ENCODE measurements around the gene CENPV. TPM values are rescaled to one million over a fixed set of nuclear protein-coding genes. Genes with fewer than 3 reads are reported as not detected.

CENPV gene
- total RNA-seq, 2 donors from 2014 or later, result 15.8 to 16.9 TPM

DNA sequence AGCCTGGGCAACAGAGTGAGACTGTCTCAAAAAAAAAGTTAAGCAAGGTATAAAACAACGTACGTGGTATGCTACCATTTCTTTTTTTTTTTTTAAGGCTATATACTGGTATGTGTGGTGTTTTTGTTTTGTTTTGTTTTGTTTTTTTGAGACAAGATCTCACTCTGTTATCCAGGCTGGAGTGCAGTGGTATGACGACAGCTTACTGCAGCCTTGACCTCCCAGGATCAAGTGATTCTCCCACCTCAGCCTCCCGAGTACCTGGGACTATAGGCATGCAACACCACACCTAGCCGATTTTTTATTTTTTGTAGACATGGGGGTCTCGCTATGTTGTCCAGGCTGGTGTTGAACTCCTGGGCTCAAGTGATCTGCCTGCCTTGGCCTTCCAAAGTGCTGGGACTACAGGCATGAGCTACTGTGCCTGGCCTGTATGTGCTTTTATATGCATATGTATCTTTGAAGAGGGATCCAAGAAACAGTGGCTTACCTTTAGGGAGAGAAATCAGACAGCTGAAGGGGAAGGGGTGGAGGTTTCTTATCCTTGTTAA is 6.5 kb downstream of the CENPV start:
- Histone ChIP-seq H3K4me1 (peaks cover 0 to 2% of the 10 kb centered on the region in 2 donors), H3K27ac (no peak overlapping the region), H3K4me3 (no peak overlapping the region), H3K36me3 (peaks cover 28% of the 10 kb centered on the region), H3K27me3 (no peaks in the 10 kb centered on the region), H3K9me3 (no peaks in the 10 kb centered on the region)
- DNase-seq (ENCODE audit: low spot score), result no peak
- TF ChIP-seq, protein P1, sequence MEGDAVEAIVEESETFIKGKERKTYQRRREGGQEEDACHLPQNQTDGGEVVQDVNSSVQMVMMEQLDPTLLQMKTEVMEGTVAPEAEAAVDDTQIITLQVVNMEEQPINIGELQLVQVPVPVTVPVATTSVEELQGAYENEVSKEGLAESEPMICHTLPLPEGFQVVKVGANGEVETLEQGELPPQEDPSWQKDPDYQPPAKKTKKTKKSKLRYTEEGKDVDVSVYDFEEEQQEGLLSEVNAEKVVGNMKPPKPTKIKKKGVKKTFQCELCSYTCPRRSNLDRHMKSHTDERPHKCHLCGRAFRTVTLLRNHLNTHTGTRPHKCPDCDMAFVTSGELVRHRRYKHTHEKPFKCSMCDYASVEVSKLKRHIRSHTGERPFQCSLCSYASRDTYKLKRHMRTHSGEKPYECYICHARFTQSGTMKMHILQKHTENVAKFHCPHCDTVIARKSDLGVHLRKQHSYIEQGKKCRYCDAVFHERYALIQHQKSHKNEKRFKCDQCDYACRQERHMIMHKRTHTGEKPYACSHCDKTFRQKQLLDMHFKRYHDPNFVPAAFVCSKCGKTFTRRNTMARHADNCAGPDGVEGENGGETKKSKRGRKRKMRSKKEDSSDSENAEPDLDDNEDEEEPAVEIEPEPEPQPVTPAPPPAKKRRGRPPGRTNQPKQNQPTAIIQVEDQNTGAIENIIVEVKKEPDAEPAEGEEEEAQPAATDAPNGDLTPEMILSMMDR (IDR thresholded peaks at IDR 0.05), result no peak

DNA sequence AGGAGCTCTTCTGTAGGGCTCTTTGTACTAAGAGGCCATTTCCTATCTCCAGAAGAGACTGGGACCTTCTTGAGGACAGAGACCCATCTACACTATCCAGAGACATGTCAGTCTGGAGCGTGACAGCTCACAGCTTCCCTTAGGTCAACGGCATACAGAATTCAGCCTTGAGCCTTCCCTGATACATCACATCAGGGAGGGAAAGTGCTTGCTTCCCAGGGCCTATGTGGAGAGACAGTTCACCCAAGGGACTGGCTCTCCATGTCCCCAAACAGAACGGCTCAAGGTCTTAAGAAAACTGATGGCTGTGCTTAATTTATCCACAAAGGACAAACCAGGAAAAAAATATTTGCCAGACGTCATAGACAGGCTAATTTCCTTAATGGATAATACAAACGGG is 7.7 kb downstream of the CENPV start:
- Histone ChIP-seq H3K9me3 (no peaks in the 10 kb centered on the region), H3K27me3 (no peaks in the 10 kb centered on the region), H3K4me3 (no peak overlapping the region), H3K36me3 (peaks cover 28% of the 10 kb centered on the region), H3K4me1 (no peaks in the 10 kb centered on the region), H3K27ac (no peak overlapping the region)
- no peak for DNase-seq (ENCODE audit: low spot score)
- TF ChIP-seq, protein P1 (IDR thresholded peaks at IDR 0.05), result no peak

DNA sequence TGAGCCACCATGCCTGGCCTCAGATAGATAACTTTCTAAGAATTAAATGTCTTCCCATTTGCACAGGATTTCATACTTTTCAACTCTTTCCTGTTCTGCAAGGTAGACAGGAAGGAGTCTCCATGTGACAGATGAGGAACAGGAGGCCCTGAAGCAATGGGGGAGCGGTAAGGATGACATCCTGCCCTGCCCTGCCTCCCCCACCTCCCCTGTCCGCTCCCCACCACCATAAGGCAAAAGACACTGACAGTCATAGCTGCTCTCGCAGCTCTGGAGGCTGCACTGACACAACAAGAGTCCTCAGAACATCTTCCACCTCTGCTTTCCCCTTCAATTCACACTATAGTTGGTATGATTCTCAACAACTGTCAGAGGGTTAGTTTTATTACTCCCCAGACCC is 9.7 kb downstream of the CENPV start:
- Histone ChIP-seq H3K27me3 (no peaks in the 10 kb centered on the region), H3K9me3 (no peaks in the 10 kb centered on the region), H3K36me3 (peaks cover 17% of the 10 kb centered on the region), H3K27ac (no peak overlapping the region), H3K4me3 (no peak overlapping the region), H3K4me1 (no peaks in the 10 kb centered on the region)
- DNase-seq (ENCODE audit: low spot score), result no peak
- TF ChIP-seq, protein P1 (IDR thresholded peaks at IDR 0.05), result no peak

DNA sequence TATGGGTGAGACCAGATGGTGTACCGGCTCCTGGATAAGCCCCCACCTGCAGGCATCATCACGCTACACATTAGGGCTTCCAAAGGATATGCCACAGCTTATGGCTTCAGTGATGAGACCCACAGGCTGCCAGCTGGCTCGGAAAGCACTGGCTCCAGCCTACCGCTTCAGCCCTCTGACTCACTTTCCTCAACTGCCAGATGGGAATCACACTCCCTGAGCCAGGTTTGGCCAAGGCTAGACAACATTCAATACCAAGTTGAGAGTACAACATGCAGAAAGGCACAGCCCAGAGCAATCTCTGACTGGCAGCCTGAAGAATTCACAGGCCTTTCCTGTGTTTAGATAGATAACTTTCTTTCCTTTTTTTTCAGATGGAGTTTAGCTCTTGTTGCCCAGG is 10.3 kb downstream of the CENPV start:
- H3K27ac ChIP-seq, result no peak overlapping the region
- DNase-seq (ENCODE audit: low spot score), result no peak
- no peaks in the 10 kb centered on the region for H3K9me3 ChIP-seq
- H3K27me3 ChIP-seq, result no peaks in the 10 kb centered on the region
- H3K4me1 ChIP-seq, result no peaks in the 10 kb centered on the region
- TF ChIP-seq, protein P1 (IDR thresholded peaks at IDR 0.05), result no peak
- peaks cover 16% of the 10 kb centered on the region for H3K36me3 ChIP-seq
- no peak overlapping the region for H3K4me3 ChIP-seq

DNA sequence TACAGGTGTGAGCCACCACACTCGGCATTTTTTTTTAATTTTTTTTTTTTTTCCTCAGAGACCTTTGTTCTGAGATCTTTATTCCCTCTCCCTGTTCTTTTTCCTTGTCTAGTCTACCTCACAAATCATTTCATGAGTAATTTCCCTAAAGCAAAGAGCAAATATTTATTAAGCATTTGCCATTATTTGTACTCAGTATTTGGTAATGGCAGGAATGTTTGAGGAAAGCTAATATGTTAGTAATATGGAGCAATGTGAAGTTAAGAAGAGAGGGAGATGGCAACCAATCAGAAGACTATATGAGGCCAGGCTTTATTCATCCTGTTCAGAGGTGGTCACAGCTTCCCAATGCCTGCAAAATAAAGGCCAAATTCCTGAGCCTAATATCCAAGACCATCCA is 13.3 kb downstream of the CENPV start:
- H3K4me3 ChIP-seq, result no peak overlapping the region
- TF ChIP-seq, protein P1 (IDR thresholded peaks at IDR 0.05), result no peak
- peaks cover 10% of the 10 kb centered on the region for H3K36me3 ChIP-seq
- no peaks in the 10 kb centered on the region for H3K27me3 ChIP-seq
- DNase-seq (ENCODE audit: low spot score), result no peak
- H3K4me1 ChIP-seq, result no peaks in the 10 kb centered on the region
- H3K27ac ChIP-seq, result no peak overlapping the region
- H3K9me3 ChIP-seq, result no peaks in the 10 kb centered on the region

DNA sequence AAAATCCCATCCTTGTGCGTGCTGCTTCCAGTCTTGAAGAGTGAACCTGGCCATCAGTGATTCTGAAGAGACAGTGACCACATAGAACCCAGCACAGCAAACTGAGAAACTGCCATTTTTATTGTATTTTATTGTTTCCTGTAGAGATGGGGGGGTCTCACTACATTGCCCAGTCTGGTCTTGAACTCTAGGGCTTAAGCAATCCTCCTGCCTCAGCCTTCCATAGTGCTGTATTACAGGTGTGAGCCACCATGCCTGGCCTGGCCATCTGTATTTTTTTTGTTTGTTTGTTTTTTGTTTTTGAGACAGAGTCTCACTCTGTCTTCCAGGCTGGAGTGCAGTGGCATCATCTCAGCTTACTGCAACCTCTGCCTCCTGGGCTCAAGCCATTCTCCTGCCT is 13.9 kb downstream of the CENPV start:
- Histone ChIP-seq H3K9me3 (no peaks in the 10 kb centered on the region), H3K4me3 (no peak overlapping the region), H3K36me3 (peaks cover 9% of the 10 kb centered on the region), H3K27ac (no peak overlapping the region), H3K27me3 (no peaks in the 10 kb centered on the region), H3K4me1 (no peaks in the 10 kb centered on the region)
- no peak for DNase-seq (ENCODE audit: low spot score)
- TF ChIP-seq, protein P1 (IDR thresholded peaks at IDR 0.05), result no peak

Data from right atrium auricular region (tissue), 2 donors.